ENCODE results near the gene SBF2.

- TF ChIP-seq TAF1 (IDR thresholded peaks at IDR 0.05; ENCODE audit: borderline replicate concordance, insufficient read depth, low read length), result no peak
- no peak for TF ChIP-seq POLR2AphosphoS5 (IDR thresholded peaks at IDR 0.05; ENCODE audit: low read depth, low read length)
- TF ChIP-seq, protein P1, sequence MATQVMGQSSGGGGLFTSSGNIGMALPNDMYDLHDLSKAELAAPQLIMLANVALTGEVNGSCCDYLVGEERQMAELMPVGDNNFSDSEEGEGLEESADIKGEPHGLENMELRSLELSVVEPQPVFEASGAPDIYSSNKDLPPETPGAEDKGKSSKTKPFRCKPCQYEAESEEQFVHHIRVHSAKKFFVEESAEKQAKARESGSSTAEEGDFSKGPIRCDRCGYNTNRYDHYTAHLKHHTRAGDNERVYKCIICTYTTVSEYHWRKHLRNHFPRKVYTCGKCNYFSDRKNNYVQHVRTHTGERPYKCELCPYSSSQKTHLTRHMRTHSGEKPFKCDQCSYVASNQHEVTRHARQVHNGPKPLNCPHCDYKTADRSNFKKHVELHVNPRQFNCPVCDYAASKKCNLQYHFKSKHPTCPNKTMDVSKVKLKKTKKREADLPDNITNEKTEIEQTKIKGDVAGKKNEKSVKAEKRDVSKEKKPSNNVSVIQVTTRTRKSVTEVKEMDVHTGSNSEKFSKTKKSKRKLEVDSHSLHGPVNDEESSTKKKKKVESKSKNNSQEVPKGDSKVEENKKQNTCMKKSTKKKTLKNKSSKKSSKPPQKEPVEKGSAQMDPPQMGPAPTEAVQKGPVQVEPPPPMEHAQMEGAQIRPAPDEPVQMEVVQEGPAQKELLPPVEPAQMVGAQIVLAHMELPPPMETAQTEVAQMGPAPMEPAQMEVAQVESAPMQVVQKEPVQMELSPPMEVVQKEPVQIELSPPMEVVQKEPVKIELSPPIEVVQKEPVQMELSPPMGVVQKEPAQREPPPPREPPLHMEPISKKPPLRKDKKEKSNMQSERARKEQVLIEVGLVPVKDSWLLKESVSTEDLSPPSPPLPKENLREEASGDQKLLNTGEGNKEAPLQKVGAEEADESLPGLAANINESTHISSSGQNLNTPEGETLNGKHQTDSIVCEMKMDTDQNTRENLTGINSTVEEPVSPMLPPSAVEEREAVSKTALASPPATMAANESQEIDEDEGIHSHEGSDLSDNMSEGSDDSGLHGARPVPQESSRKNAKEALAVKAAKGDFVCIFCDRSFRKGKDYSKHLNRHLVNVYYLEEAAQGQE (IDR thresholded peaks at IDR 0.05; ENCODE audit: insufficient read depth in 1 of 2, low read depth in 2 of 2, low read length in 2 of 2), result no peak
- TF ChIP-seq FOXP2 (optimal IDR thresholded peaks at IDR 0.05; ENCODE audit: borderline replicate concordance, extremely low read depth, extremely low read length, insufficient read depth), result no peak
Observed at GRCh38 chr11:9803685-9804418, 490.2 kb downstream of the SBF2 start.

All from PFSK-1 (cell line).